Heart right ventricle (tissue), 16 donors: ENCODE data around the gene SLC32A1. TPM values are rescaled to one million over a fixed set of nuclear protein-coding genes. Genes with fewer than 3 reads are reported as not detected.

Source experiments
- ATAC-seq, 8 donors: fragments of 200-7000 bp; cut with Tn5 transposase; one replicate each; pipeline ENCODE4 v1.9.1; 2020; ENCODE audit warnings: mild to moderate bottlenecking in 8 of 8, moderate library complexity in 8 of 8, moderate number of reproducible peaks in 1 of 8
- DNase-seq, 2 donors: peaks; one replicate each; pipeline ENCODE4 v3.0.0-alpha.2; 2020
- H3K27ac ChIP-seq, 10 donors: fragments of 200-600 bp; sonication (generic) in 2 of 10; one replicate each; pipeline versions ENCODE4 v1.5.0 to v1.8.0; 2020 to 2022; ENCODE audit warnings: mild to moderate bottlenecking in 3 of 10
- H3K27me3 ChIP-seq, 7 donors: fragments of 200-600 bp; one replicate each; pipeline ENCODE4 v1.8.0; 2021 to 2022; ENCODE audit warnings: mild to moderate bottlenecking in 2 of 7
- H3K36me3 ChIP-seq, 9 donors: fragments of 200-600 bp; sonication (generic) in 1 of 9; one replicate each; pipeline versions ENCODE4 v1.5.0 to v1.8.0; 2020 to 2022; ENCODE audit warnings: mild to moderate bottlenecking in 2 of 9
- H3K4me1 ChIP-seq, 9 donors: fragments of 200-600 bp; sonication (generic) in 1 of 9; one replicate each; pipeline versions ENCODE4 v1.5.0 to v1.8.0; 2020 to 2022; ENCODE audit warnings: mild to moderate bottlenecking in 4 of 9
- H3K4me3 ChIP-seq, 10 donors: fragments of 200-600 bp; sonication (generic) in 2 of 10; one replicate each; pipeline versions ENCODE4 v1.5.0 to v1.8.0; 2020 to 2022; ENCODE audit warnings: mild to moderate bottlenecking in 7 of 10, moderate library complexity in 2 of 10
- H3K9me3 ChIP-seq, 11 donors: fragments of 200-600 bp in 10 of 11; sonication (generic) in 2 of 11; one replicate each; pipeline versions ENCODE4 v1.5.0 to v1.8.0; 2013 to 2022; ENCODE audit warnings: mild to moderate bottlenecking in 2 of 11, control low read depth in 1 of 11, moderate library complexity in 1 of 11
- WGBS, 2 donors: extraction: QIAGEN DNeasy Blood & Tissue Kit; methylation state at CpG; one replicate each; pipeline ENCODE4 v1.1.7; 2013; ENCODE audit warnings: inconsistent platforms in 1 of 2; 5-methylcytosine and 5-hydroxymethylcytosine counted together
- intact Hi-C, 10 donors: fragments of 100-400 bp; cut with DNase I; formaldehyde crosslinking; loops; one replicate each; pipeline versions ENCODE4 v1.11.1 to v1.14.2; 2022
- polyA plus RNA-seq, 2 donors: library from polyadenylated mRNA; stranded (reverse); fragments of 200-250 nt; gene quantifications; one replicate each; pipeline ENCODE4 v1.2.3, GENCODE V29; 2013
- total RNA-seq, 10 donors: library from RNA; stranded (reverse); fragmentation: NEBNext Ultra II Directional in 3 of 10; extraction: Animal tissue kit (Norgen Biotek cat#: 25700) in 3 of 10; gene quantifications; one replicate each; pipeline versions ENCODE4 v1.2.1 to v1.2.4, GENCODE V29; 2021 to 2023
- TF ChIP-seq, protein P1 (sequence below), 9 donors: fragments of 200-600 bp; sonication (generic) in 2 of 9; IDR thresholded peaks; one replicate each; pipeline versions ENCODE4 v1.5.0 to v1.8.0; 2021 to 2022; ENCODE audit warnings: antibody characterized with exemption in 9 of 9, mild to moderate bottlenecking in 5 of 9, moderate library complexity in 1 of 9
- donor health status: Arrhythmogenic right ventricular cardiomyopathy.
- donor health status: ischemic (EF 13 %, LVEDD 7.1; RV severe dilation, severe dysfunction).
- donor health status: healthy with polysubstance abuse.
- donor health status: DM: no; HTN: yes; CAD: no.
- donor health status: DM: no; HTN: no; CAD: no.
- donor health status: ischemic (EF 25% LVEDD 6.9; RV normal size, moderate dysfunction).
- donor health status: ischemic (EF 25% LVEDD 5.7; RV mildly dilated, moderate dysfunction).
- donor health status: healthy.
- donor health status: DM: yes; HTN: yes; CAD: no.
- donor health status: Ischemic cardiomyopathy.
- donor health status: ischemic (EF 35%, LVEDD 5.7; RV mildly dilated, moderate dysfunction).
- donor health status: nonischemic (EF 11% LVEDD 7.7; RV severe dilation, severe dysfunction).
- donor health status: DM: yes; HTN: yes; CAD: no.
- donor health status: PGD.
- donor health status: ischemic (EF 29% LVEDD 5.4; RV normal size, mild dysfunction).
- donor health status: nonischemic (EF 23%, LVEDD 6.1; RV moderate dilation, normal function).

Gene SLC32A1
- total and polyA plus RNA-seq, 12 donors = not detected

DNA sequence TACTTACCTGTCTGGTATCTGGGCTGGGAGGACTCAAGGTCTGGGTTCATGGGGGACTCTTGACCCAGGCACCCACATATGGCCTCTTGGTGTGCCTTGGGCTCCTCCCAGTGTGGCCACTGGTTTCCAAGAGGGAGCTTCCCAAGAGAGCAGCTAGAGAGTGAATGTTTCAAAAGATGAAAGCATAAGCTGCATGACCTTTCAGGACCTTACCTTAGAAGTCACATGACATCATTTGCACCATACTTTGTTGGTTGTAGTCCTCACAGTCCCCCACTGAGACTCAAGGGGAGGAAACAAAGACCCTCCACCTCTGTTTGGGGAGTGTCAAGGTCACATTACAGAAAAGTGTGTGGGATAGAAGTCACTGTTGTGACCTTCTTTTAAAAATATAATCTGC, 37.9 kb downstream of the SLC32A1 start:
- Histone ChIP-seq H3K27ac (no peak overlapping the region), H3K9me3 (no peaks in the 10 kb centered on the region), H3K4me3 (no peak overlapping the region), H3K36me3 (peaks cover 0 to 100% (median 23%) of the 10 kb centered on the region in 9 donors), H3K4me1 (peaks cover 0 to 13% (median 0%) of the 10 kb centered on the region in 9 donors), H3K27me3 (no peaks in the 10 kb centered on the region)
- TF ChIP-seq, protein P1, sequence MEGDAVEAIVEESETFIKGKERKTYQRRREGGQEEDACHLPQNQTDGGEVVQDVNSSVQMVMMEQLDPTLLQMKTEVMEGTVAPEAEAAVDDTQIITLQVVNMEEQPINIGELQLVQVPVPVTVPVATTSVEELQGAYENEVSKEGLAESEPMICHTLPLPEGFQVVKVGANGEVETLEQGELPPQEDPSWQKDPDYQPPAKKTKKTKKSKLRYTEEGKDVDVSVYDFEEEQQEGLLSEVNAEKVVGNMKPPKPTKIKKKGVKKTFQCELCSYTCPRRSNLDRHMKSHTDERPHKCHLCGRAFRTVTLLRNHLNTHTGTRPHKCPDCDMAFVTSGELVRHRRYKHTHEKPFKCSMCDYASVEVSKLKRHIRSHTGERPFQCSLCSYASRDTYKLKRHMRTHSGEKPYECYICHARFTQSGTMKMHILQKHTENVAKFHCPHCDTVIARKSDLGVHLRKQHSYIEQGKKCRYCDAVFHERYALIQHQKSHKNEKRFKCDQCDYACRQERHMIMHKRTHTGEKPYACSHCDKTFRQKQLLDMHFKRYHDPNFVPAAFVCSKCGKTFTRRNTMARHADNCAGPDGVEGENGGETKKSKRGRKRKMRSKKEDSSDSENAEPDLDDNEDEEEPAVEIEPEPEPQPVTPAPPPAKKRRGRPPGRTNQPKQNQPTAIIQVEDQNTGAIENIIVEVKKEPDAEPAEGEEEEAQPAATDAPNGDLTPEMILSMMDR (IDR thresholded peaks at IDR 0.05) = no peak
- ATAC-seq (no peak), DNase-seq (no peak)
- intact Hi-C loops = no loop called here

DNA sequence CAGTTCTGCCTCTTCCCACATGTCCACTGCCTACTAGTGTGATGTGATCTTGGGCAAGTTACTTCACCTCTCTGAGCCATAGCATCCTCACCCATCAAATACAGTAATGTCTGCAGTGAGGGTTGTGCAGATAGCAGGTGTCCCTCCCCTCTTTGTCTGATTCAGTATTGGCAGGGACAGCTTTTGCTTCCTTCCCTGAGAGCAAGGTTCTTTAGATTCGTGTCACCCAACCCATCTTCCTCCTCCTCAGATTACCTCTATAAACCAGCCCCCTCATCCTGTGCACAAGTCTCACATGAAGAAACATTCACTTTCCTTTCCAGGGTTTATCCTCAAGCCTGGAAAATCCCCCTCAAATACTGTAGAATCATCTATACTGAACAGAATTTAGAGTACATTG, 39.3 kb downstream of the SLC32A1 start:
- ATAC-seq (no peak), DNase-seq (no peak)
- no peaks in the 10 kb centered on the region for H3K27me3 ChIP-seq
- intact Hi-C loops = no loop called here
- WGBS, 2 donors = 81 to 90% methylated on average over 1 of the region's 1 CpG
- peaks cover 0 to 100% (median 27%) of the 10 kb centered on the region in 9 donors for H3K36me3 ChIP-seq
- no peak overlapping the region for H3K4me3 ChIP-seq
- peaks cover 0 to 6% (median 0%) of the 10 kb centered on the region in 9 donors for H3K4me1 ChIP-seq
- TF ChIP-seq, protein P1 (IDR thresholded peaks at IDR 0.05) = no peak
- H3K27ac ChIP-seq = no peak overlapping the region
- H3K9me3 ChIP-seq = no peaks in the 10 kb centered on the region

DNA sequence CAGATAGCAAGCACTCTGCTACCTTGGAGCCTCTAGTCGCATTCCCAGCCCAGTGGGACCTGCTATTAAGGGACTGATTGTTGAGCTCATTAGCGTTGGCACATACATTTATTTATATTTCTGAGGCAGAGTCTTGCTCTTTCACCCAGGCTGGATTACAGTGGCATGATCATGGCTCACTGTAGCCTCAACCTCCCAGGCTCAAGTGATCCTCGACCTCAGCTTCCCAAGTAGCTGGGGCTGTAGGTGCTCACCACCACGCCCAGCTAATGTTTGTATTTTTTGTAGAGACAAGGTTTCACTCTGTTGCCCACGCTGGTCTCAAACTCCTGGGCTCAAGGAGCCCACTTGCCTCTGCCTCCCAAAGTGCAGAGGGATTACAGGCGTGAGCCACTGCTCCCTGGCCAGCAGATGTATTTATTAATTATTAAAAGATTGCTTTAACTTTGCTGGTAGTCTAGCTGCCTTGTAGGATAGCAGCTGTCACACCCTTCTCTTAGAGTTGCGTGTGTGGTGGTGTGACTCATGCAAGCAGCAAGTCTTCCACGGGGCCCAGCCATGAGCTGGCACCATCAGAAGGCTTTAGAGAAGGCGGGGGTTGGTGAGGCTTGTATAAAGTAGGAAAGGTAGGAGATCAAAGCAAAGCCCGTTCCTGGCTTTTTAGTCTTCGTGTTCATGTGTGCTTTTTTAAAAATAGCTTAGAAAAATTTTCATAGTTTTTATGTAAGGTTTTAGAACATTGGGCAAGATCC, 40.5 kb downstream of the SLC32A1 start:
- ATAC-seq (no peak), DNase-seq (no peak)
- WGBS, 2 donors = 86 to 91% methylated on average over 11 of the region's 11 CpGs
- Histone ChIP-seq H3K27me3 (no peaks in the 10 kb centered on the region), H3K4me3 (no peak overlapping the region), H3K27ac (no peak overlapping the region), H3K4me1 (peaks cover 0 to 6% (median 0%) of the 10 kb centered on the region in 9 donors), H3K9me3 (no peaks in the 10 kb centered on the region), H3K36me3 (peaks cover 0 to 100% (median 24%) of the 10 kb centered on the region in 9 donors)
- TF ChIP-seq, protein P1 (IDR thresholded peaks at IDR 0.05) = no peak
- intact Hi-C loops = no loop called here

DNA sequence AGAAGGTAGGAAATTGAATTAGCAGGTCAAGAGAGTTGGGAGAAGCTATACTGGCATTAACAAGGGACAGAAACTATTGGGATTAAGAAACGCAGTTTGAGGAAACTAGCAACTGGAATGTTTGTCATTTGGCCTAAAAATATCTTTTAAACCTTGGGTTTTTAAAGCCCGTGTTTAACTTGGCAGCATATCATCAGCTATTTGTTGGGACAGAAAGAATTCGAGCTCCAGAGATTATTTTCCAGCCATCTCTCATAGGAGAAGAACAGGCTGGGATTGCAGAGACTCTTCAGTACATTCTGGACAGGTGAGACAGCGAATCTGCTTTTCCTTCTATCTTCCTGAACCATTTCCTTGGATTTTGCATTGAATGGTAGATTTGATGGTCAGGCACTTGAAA, 41.8 kb downstream of the SLC32A1 start:
- H3K27me3 ChIP-seq = no peaks in the 10 kb centered on the region
- peaks cover 0 to 100% (median 20%) of the 10 kb centered on the region in 9 donors for H3K36me3 ChIP-seq
- no peak overlapping the region for H3K4me3 ChIP-seq
- DNase-seq (no peak), ATAC-seq (no peak)
- peaks cover 0 to 6% (median 0%) of the 10 kb centered on the region in 9 donors for H3K4me1 ChIP-seq
- no peak overlapping the region for H3K27ac ChIP-seq
- intact Hi-C loops = no loop called here
- H3K9me3 ChIP-seq = no peaks in the 10 kb centered on the region
- TF ChIP-seq, protein P1 (IDR thresholded peaks at IDR 0.05) = no peak
- WGBS, 2 donors = 62 to 65% methylated on average over 4 of the region's 4 CpGs
